ENCODE measurements around the gene GLIPR1L1.

DNA sequence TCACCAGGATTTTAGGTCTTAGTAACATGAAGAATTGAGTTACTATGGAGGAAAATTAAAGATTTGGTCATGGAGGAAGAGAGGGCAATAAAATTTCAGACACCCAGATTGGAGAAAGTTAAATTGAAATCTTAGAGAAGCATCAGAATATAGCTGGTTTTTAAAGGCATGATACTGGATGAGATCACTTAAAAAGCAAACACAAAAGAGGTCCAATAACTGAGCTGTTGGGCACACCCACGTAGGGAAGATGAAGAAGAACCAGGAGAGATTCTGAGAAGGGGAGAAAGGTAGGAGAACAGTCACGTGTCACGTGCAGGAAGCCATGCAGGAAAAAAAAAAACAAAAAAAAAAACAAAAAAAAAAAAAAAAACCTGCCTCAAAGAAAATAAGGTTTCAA lies 23.1 kb upstream of the GLIPR1L1 start:
- TF ChIP-seq, protein P1, sequence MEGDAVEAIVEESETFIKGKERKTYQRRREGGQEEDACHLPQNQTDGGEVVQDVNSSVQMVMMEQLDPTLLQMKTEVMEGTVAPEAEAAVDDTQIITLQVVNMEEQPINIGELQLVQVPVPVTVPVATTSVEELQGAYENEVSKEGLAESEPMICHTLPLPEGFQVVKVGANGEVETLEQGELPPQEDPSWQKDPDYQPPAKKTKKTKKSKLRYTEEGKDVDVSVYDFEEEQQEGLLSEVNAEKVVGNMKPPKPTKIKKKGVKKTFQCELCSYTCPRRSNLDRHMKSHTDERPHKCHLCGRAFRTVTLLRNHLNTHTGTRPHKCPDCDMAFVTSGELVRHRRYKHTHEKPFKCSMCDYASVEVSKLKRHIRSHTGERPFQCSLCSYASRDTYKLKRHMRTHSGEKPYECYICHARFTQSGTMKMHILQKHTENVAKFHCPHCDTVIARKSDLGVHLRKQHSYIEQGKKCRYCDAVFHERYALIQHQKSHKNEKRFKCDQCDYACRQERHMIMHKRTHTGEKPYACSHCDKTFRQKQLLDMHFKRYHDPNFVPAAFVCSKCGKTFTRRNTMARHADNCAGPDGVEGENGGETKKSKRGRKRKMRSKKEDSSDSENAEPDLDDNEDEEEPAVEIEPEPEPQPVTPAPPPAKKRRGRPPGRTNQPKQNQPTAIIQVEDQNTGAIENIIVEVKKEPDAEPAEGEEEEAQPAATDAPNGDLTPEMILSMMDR (IDR thresholded peaks at IDR 0.05), result no peak
- no peak for TF ChIP-seq EP300 (IDR thresholded peaks at IDR 0.05)
